ENCODE data around the gene ANKRD12.

- TF ChIP-seq POLR2A (IDR thresholded peaks at IDR 0.05) (no peak), CTCF (IDR thresholded peaks at IDR 0.05) (no peak)
Observed at GRCh38 chr18:9174302-9174701, 37.7 kb downstream of the ANKRD12 start.
